Mesenchymal stem cell (in vitro differentiated cells and primary cell): ENCODE data around the gene ZNF80.

Source experiments
- DNase-seq: peaks from one replicate; pipeline ENCODE4 v3.0.0-alpha.2; 2013
- H2AFZ ChIP-seq: one replicate; pipeline ENCODE4 v1.6.1; 2013; ENCODE audit warnings: low read depth, mild to moderate bottlenecking, control low read depth, inconsistent platforms, low read length, moderate library complexity
- H2AK5ac ChIP-seq: 2 replicates; pipeline ENCODE4 v1.6.1; 2013; ENCODE audit warnings: low read length, moderate library complexity, mild to moderate bottlenecking, inconsistent platforms; ENCODE audit not compliant: severe bottlenecking
- H2BK120ac ChIP-seq: one replicate; pipeline ENCODE4 v1.6.1; 2013; ENCODE audit warnings: low read depth, mild to moderate bottlenecking, inconsistent platforms, low read length, moderate library complexity
- H2BK12ac ChIP-seq, 2 experiments: one replicate each; pipeline ENCODE4 v1.6.1; 2013; ENCODE audit warnings: inconsistent platforms in 2 of 2, low read length in 2 of 2, mild to moderate bottlenecking in 2 of 2, moderate library complexity in 2 of 2, control low read depth in 1 of 2
- H2BK15ac ChIP-seq: one replicate; pipeline ENCODE4 v1.6.1; 2013; ENCODE audit warnings: mild to moderate bottlenecking, low read depth, inconsistent platforms; ENCODE audit not compliant: poor library complexity, severe bottlenecking
- H2BK5ac ChIP-seq: 2 replicates; pipeline ENCODE4 v1.6.1; 2013; ENCODE audit warnings: low read depth, mild to moderate bottlenecking, low read length, control low read depth, inconsistent platforms; ENCODE audit not compliant: poor library complexity, severe bottlenecking
- H3K14ac ChIP-seq, 2 experiments: one replicate each; pipeline ENCODE4 v1.6.1; 2013; ENCODE audit warnings: inconsistent platforms in 2 of 2, low read length in 2 of 2, control low read depth in 1 of 2, mild to moderate bottlenecking in 1 of 2, moderate library complexity in 1 of 2
- H3K18ac ChIP-seq, 2 experiments: one replicate each; pipeline ENCODE4 v1.6.1; 2013; ENCODE audit warnings: inconsistent platforms in 2 of 2, low read length in 2 of 2, control low read depth in 1 of 2, low read depth in 1 of 2, mild to moderate bottlenecking in 1 of 2
- H3K23ac ChIP-seq, 2 experiments: one replicate each; pipeline ENCODE4 v1.6.1; 2013; ENCODE audit warnings: inconsistent platforms in 2 of 2, low read length in 2 of 2, mild to moderate bottlenecking in 2 of 2, moderate library complexity in 2 of 2, control low read depth in 1 of 2
- H3K27ac ChIP-seq: 2 replicates; pipeline ENCODE4 v1.5.1; 2013; ENCODE audit warnings: mild to moderate bottlenecking, moderate library complexity, low read length, control low read depth, inconsistent platforms; ENCODE audit not compliant: poor library complexity, severe bottlenecking
- H3K27me3 ChIP-seq, 2 experiments: 2 replicates each; pipeline versions ENCODE4 v1.6.1 to v1.7.0; 2013; ENCODE audit warnings: low read length in 2 of 2, mild to moderate bottlenecking in 2 of 2, moderate library complexity in 2 of 2, control low read depth in 1 of 2, inconsistent platforms in 1 of 2; ENCODE audit not compliant: control insufficient read depth in 1 of 2, insufficient read depth in 1 of 2
- H3K36me3 ChIP-seq, 2 experiments: 2 replicates each; pipeline versions ENCODE4 v1.6.1 to v1.7.0; 2013; ENCODE audit warnings: low read length in 2 of 2, control low read depth in 1 of 2, inconsistent platforms in 1 of 2, low read depth in 1 of 2, mild to moderate bottlenecking in 1 of 2; ENCODE audit not compliant: insufficient read depth in 2 of 2, control insufficient read depth in 1 of 2
- H3K4ac ChIP-seq, 2 experiments: one replicate each; pipeline ENCODE4 v1.6.1; 2013; ENCODE audit warnings: inconsistent platforms in 2 of 2, low read length in 2 of 2, mild to moderate bottlenecking in 2 of 2, moderate library complexity in 2 of 2, control low read depth in 1 of 2, low read depth in 1 of 2
- H3K4me1 ChIP-seq: 2 replicates; pipeline ENCODE4 v1.6.1; 2013; ENCODE audit warnings: low read depth, low read length, control low read depth; ENCODE audit not compliant: control insufficient read depth, insufficient read depth
- H3K4me2 ChIP-seq: 2 replicates; pipeline ENCODE4 v1.6.1; 2013; ENCODE audit warnings: low read length, mild to moderate bottlenecking, inconsistent platforms; ENCODE audit not compliant: poor library complexity, severe bottlenecking
- H3K4me3 ChIP-seq, 2 experiments: 2 replicates each; pipeline versions ENCODE4 v1.5.1 to v1.7.0; 2013; ENCODE audit warnings: low read length in 2 of 2, mild to moderate bottlenecking in 2 of 2, control low read depth in 1 of 2, low read depth in 1 of 2; ENCODE audit not compliant: insufficient read depth in 1 of 2
- H3K79me1 ChIP-seq: replicated peaks from 2 replicates; pipeline ENCODE4 v1.6.1; 2013; ENCODE audit warnings: mild to moderate bottlenecking, control low read depth, low read length, inconsistent platforms; ENCODE audit not compliant: poor library complexity, severe bottlenecking
- H3K9ac ChIP-seq: 2 replicates; pipeline ENCODE4 v1.7.0; 2013; ENCODE audit warnings: mild to moderate bottlenecking, low read length, moderate library complexity
- H3K9me3 ChIP-seq: 2 replicates; pipeline ENCODE4 v1.7.0; 2013; ENCODE audit warnings: mild to moderate bottlenecking, low read length; ENCODE audit not compliant: control insufficient read depth
- H4K8ac ChIP-seq: one replicate; pipeline ENCODE4 v1.6.1; 2013; ENCODE audit warnings: inconsistent platforms, mild to moderate bottlenecking, low read length, moderate library complexity
- H4K91ac ChIP-seq: one replicate; pipeline ENCODE4 v1.6.1; 2013; ENCODE audit warnings: mild to moderate bottlenecking, low read length, inconsistent platforms
- WGBS: methylation state at CpG from one replicate; pipeline ENCODE4 v1.1.7; 2013; ENCODE audit warnings: mixed read lengths; 5-methylcytosine and 5-hydroxymethylcytosine counted together

ZNF80 gene

GRCh38 chr3:114214542-114215341 lies 22.6 kb downstream of the ZNF80 start:
- Histone ChIP-seq H3K18ac (no peak overlapping the region), H2BK5ac (no peak overlapping the region)
- WGBS = 72% methylated on average over 6 of the region's 6 CpGs

GRCh38 chr3:114213627-114214541 lies 23.5 kb downstream of the ZNF80 start:
- peak overlapping the region; percentile 84 for H3K9ac ChIP-seq
- DNase-seq = peak; percentile 67
- H3K4me1 ChIP-seq = peaks cover 8% of the 10 kb centered on the region
- H3K36me3 ChIP-seq = no peaks in the 10 kb centered on the region
- no peaks in the 10 kb centered on the region for H3K27me3 ChIP-seq
- peak overlapping the region; percentile 9 to 32 for H3K4me3 ChIP-seq
- H3K27ac ChIP-seq = peak overlapping the region; percentile 9
- H3K23ac ChIP-seq = no peak overlapping the region
- no peaks in the 10 kb centered on the region for H3K79me1 ChIP-seq
- H2BK12ac ChIP-seq = no peak overlapping the region
- no peak overlapping the region for H2BK5ac ChIP-seq
- no peak overlapping the region for H4K8ac ChIP-seq
- no peak overlapping the region for H3K14ac ChIP-seq
- no peak overlapping the region for H2AFZ ChIP-seq
- no peak overlapping the region for H2BK15ac ChIP-seq
- H2BK120ac ChIP-seq = no peak overlapping the region
- peak overlapping the region; percentile 72 for H3K4me2 ChIP-seq
- no peak overlapping the region for H2AK5ac ChIP-seq
- no peaks in the 10 kb centered on the region for H3K9me3 ChIP-seq
- no peak overlapping the region for H3K4ac ChIP-seq
- 16% methylated on average over 19 of the region's 19 CpGs for WGBS
- H3K18ac ChIP-seq = no peak overlapping the region
- H4K91ac ChIP-seq = no peak overlapping the region

More at GRCh38 chr3:114214542-114215341, 22.6 kb downstream of the ZNF80 start:
- H3K4me3 ChIP-seq = peak overlapping the region in 1 of 2 experiments; percentile 32
- H3K27ac ChIP-seq = peak overlapping the region; percentile 9
- peak overlapping the region; percentile 72 for H3K4me2 ChIP-seq
- no peak overlapping the region for H2BK120ac ChIP-seq
- no peaks in the 10 kb centered on the region for H3K27me3 ChIP-seq
- no peak overlapping the region for H4K8ac ChIP-seq
- no peak overlapping the region for H3K14ac ChIP-seq
- no peak overlapping the region for H2AK5ac ChIP-seq
- no peak overlapping the region for H4K91ac ChIP-seq
- no peak for DNase-seq
- H3K36me3 ChIP-seq = no peaks in the 10 kb centered on the region
- H3K23ac ChIP-seq = no peak overlapping the region
- H2BK12ac ChIP-seq = no peak overlapping the region
- H2AFZ ChIP-seq = no peak overlapping the region
- no peak overlapping the region for H2BK15ac ChIP-seq
- H3K9ac ChIP-seq = peak overlapping the region; percentile 84
- H3K9me3 ChIP-seq = no peaks in the 10 kb centered on the region
- no peaks in the 10 kb centered on the region for H3K79me1 ChIP-seq
- peaks cover 9% of the 10 kb centered on the region for H3K4me1 ChIP-seq
- H3K4ac ChIP-seq = no peak overlapping the region

- Histone ChIP-seq H3K4me3 (peak overlapping the region in 1 of 2 experiments; percentile 32), H2BK15ac (no peak overlapping the region), H3K9ac (peak overlapping the region; percentile 84), H3K4me1 (peaks cover 4% of the 10 kb centered on the region), H3K36me3 (no peaks in the 10 kb centered on the region), H3K14ac (no peak overlapping the region), H3K4me2 (no peak overlapping the region), H3K27ac (no peak overlapping the region), H4K91ac (no peak overlapping the region), H3K27me3 (no peaks in the 10 kb centered on the region), H3K4ac (no peak overlapping the region), H3K18ac (no peak overlapping the region), H4K8ac (no peak overlapping the region), H2AFZ (no peak overlapping the region), H3K9me3 (no peaks in the 10 kb centered on the region), H3K79me1 (no peaks in the 10 kb centered on the region), H2BK12ac (no peak overlapping the region), H3K23ac (no peak overlapping the region), H2AK5ac (no peak overlapping the region), H2BK5ac (no peak overlapping the region), H2BK120ac (no peak overlapping the region)
- peak; percentile 18 for DNase-seq
- 27% methylated on average over 4 of the region's 4 CpGs for WGBS
These were observed 24.1 kb downstream of the ZNF80 start for GRCh38 chr3:114213292-114213626.

GRCh38 chr3:114212646-114213045 lies 24.7 kb downstream of the ZNF80 start:
- H2BK15ac ChIP-seq = no peak overlapping the region
- H3K79me1 ChIP-seq = no peaks in the 10 kb centered on the region
- H3K4me1 ChIP-seq = peaks cover 4% of the 10 kb centered on the region
- H3K18ac ChIP-seq = no peak overlapping the region
- H3K36me3 ChIP-seq = no peaks in the 10 kb centered on the region
- H2AFZ ChIP-seq = no peak overlapping the region
- no peak overlapping the region for H3K14ac ChIP-seq
- no peak overlapping the region for H3K4me3 ChIP-seq
- no peak overlapping the region for H2BK120ac ChIP-seq
- no peaks in the 10 kb centered on the region for H3K9me3 ChIP-seq
- no peak overlapping the region for H2BK12ac ChIP-seq
- H4K91ac ChIP-seq = no peak overlapping the region
- H3K27ac ChIP-seq = no peak overlapping the region
- H2BK5ac ChIP-seq = no peak overlapping the region
- H3K4me2 ChIP-seq = no peak overlapping the region
- H2AK5ac ChIP-seq = no peak overlapping the region
- H3K9ac ChIP-seq = peak overlapping the region; percentile 84
- 86% methylated on average over 4 of the region's 4 CpGs for WGBS
- H3K23ac ChIP-seq = no peak overlapping the region
- no peaks in the 10 kb centered on the region for H3K27me3 ChIP-seq
- DNase-seq = no peak
- no peak overlapping the region for H3K4ac ChIP-seq
- no peak overlapping the region for H4K8ac ChIP-seq
